Central memory CD4-positive, alpha-beta T cell (primary cell): ENCODE measurements around the gene GALNT10.

ENCODE experiments used
- DNase-seq: peaks from one replicate; pipeline ENCODE4 v3.0.0; 2022

Gene GALNT10

GRCh38 chr5:154329062-154329461 lies 138.5 kb downstream of the GALNT10 start:
- no peak for DNase-seq

- DNase-seq = no peak
Measured at GRCh38 chr5:154329519-154330040, 139.0 kb downstream of the GALNT10 start.

GRCh38 chr5:154330097-154330667 lies 139.6 kb downstream of the GALNT10 start:
- DNase-seq = no peak

DNA sequence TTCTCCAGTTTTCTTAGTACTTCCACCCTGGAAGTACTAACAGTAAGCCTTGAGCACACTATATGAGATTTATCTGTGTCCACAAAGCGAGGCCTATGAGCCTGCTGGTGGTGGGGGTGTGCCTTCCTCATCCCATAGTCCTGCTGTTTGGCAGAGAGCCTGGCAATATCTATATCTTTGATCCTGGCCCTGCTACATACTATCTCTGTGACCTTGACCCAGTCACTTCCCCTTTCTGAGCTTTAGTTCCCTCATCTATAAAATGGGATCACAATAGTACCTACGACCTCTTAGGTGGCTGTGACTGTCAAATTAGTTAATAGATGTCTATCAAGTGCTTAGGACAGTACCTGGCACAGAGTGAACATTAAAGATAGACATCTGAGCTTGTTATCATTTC lies 140.7 kb downstream of the GALNT10 start:
- no peak for DNase-seq

GRCh38 chr5:154331924-154332323 lies 141.4 kb downstream of the GALNT10 start:
- DNase-seq = no peak

DNA sequence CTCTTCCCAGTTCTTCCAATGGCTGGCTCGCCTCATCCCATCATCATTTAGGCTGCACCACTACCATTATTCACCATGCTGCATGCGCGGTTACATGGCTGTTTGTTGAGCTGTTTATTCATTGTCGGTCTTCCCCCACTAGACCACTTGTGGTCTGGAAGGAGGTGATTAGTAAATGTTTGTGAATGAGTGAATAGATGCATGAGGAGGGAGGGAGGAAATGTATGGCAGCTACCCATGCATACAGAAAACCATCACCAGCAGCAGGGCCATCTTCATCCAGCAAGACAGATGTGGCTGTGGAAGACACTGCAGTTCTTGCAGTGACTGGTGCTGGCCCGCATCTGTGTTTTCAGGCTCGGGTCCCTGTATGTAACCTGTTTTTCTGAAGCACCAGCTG lies 141.9 kb downstream of the GALNT10 start:
- no peak for DNase-seq

DNA sequence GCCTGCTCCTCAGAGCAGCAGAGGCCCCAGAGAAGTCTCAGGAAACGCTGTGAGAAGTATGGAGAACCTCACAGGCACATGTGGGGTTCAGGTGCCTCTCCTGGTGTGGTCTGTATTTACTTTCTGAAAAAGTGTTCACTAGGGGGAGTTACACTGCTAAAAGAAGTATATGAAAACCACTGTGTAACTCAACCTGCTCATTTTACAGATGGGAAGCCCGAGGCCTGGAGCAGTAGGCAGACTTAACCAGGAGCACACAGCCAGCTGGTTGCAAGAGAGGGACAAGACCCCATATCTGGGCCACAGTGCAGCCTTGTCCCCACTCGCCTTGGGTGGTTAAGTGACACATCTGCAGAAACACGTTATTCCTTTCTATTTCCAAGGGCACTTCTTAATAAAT lies 142.5 kb downstream of the GALNT10 start:
- DNase-seq = no peak

GRCh38 chr5:154334406-154335064 lies 144.0 kb downstream of the GALNT10 start:
- no peak for DNase-seq

GRCh38 chr5:154335065-154335448 lies 144.5 kb downstream of the GALNT10 start:
- no peak for DNase-seq

DNA sequence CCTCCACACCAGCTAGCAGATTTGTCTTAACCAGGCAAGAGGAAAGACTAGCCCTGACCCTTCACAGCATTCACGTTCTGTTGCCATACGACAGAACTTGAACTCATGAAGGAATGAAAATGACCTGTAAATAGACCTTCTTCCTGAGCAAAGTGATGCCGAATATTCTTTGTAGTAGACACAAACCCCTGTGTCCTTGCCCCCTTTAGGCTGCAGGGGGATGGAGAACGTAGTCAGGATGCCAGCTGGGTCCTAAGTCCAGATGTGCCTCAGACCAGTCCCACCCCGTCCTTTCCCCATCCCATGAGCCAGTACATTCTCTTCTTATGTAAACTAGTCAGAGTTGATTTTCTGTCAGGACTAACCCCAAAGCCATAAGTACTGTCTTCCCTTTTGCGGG lies 151.1 kb downstream of the GALNT10 start:
- DNase-seq = no peak

- no peak for DNase-seq
Measured at GRCh38 chr5:154342211-154342610, 151.7 kb downstream of the GALNT10 start.

DNA sequence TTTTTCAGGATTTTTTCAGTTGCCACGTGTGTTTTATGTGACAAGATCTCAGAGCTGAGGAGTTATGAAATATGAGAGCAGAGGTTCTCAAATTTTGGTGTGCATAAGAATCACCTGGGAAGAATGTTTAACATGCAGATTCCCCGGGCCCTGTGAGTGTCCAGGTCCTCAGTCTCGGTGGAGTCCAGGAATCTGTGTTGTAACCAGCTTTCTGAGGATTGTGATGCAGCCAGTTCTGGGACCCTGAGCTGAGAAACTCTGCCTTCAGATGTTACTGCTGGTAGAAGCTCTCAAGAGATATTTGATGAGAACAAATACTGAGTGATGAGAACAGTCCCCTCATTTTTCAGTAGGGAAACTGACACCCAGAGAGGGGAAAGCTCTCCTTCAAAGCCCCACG lies 152.4 kb downstream of the GALNT10 start:
- no peak for DNase-seq

DNA sequence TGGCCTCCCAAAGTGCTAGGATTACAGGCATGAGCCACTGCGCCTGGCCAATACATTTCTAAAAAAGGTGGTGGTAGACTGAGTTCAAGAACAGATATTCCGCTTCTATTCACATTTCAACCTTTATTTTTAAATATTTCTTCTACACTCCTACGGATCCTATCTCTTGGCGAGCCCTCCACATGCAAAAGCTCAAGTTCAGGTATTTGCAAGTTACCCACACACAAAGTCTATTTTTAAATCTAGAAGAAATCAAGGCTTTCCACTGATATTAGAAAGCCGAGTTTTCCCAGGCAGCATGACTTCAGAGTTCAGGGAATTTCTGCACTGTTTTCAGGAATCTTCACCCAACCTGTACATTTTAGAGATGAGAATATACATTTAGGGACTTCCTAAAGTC lies 153.9 kb downstream of the GALNT10 start:
- DNase-seq = no peak

- DNase-seq = no peak
Measured at GRCh38 chr5:154345255-154345952, 154.9 kb downstream of the GALNT10 start.

- no peak for DNase-seq
Measured at GRCh38 chr5:154346427-154346826, 155.9 kb downstream of the GALNT10 start.

DNA sequence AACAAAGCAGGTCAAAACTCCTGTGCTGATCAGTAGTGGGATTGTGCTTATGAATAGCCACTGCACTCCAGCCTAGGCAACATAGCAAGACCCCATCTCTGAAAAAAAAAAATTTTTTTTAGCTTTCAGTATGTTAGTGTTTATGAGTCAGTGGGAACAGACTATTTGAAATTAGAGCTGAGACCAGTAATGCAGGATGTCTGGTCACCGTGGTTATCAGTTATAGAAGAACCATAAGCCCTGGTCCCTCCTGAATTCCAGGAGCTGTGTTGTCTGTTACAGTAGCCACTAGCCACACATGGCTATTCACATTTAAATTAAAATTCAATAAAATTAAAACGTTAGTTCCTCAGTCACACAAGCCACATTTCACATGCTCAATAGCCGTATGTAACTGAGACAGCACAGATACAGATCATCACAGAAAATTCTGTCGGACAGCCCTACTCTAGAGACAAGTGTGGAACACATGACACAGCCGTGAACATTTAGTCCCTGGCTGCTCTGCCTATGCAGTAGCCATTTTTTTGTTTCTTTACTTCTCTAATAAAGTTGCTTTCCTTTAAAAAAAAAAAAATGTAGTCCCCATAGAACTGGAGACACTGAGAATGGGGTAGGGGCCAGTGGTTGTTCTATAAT lies 159.2 kb downstream of the GALNT10 start:
- DNase-seq = no peak

DNA sequence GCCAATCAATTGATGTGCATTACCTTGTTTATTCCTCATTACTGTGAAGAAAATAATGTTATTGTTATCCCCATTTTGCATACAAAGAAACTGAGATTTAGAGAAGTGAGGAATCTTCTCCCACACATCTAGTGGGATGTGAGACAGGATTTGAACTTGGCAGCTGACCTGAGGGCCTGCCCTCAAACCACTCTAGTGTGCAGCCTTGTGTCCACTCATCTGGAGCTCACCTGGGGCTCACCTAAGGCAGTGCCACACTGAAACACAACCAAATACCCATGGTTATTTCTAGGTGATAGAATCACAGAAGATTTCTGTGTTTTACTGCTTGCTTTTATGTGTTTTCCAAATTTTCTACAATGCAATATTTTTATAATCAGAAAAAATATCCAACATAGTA lies 160.6 kb downstream of the GALNT10 start:
- no peak for DNase-seq

GRCh38 chr5:154351566-154351965 lies 161.0 kb downstream of the GALNT10 start:
- no peak for DNase-seq

- DNase-seq = no peak
Measured at GRCh38 chr5:154352960-154353548, 162.5 kb downstream of the GALNT10 start.

DNA sequence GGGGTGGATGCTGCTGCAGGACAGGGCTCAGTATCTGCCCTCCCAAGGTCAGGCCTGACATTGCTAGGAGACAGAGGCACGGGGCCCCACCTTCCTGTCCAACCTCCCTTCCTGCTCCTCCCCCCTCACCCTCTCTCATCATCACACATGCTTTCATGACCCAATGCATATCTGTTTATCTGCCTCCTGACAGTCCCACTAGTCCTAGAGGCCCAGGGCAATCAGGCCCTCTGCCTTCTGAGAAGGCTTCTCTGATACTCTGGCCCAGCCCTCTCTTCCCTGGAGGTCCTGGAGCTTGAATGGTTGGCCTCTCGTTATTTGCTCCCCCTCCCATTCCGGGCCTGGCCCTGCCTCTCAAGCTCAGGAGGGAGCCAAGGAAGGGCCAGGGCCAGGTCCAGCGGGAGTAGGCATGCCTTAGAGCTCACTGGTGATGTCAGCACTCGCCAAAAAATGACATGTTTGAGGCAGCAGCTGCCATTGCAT lies 164.6 kb downstream of the GALNT10 start:
- DNase-seq = no peak

- DNase-seq = no peak
Measured at GRCh38 chr5:154356020-154356655, 165.6 kb downstream of the GALNT10 start.

DNA sequence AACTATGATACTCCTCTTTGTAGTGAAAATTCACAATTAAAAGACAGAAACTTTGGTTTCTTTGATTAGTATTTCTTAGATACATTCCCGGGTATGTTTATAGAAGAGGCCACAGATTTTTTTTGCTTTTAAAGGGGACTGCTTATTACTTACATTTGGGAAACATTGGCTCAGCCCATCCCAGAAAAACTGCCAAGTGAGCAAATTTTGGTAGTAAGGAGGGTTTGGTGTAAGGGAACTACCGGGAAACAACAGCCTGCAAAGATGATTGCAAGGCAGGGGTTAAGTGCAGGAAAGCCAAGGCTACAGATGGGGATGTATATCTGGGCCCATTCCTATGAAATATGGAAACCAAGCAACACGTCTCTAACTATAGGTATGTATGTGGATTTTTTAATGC lies 166.4 kb downstream of the GALNT10 start:
- DNase-seq = no peak
